Measurements from ENCODE around the gene SERPINB8.

SERPINB8 gene

DNA sequence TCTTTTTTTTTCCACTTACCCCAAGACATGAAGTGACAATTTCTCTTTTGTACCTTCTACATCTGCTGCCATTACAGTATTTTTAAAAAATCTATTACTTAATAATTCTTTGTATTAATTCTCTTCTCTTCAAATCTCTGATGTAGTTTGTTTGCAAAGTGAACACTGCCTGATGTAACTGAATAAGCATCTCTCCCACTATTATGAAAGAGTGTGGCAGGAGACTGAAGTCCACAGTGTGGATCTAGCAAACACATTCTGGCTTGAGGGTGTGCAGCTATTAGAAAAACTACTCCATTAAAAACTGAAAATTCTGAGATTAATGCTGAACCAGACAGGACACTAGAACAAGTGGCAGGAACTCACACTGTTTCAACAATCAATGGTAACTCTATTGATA is 5.0 kb upstream of the SERPINB8 start:
- no peak for DNase-seq (ENCODE audit: low read depth in 2 of 2, low spot score in 1 of 2)

- no peak for DNase-seq (ENCODE audit: low read depth in 2 of 2, low spot score in 1 of 2)
Observed at GRCh38 chr18:63965716-63966330, 4.1 kb upstream of the SERPINB8 start.

GRCh38 chr18:63970809-63971205 is 926 bp downstream of the SERPINB8 start:
- no peak for DNase-seq (ENCODE audit: low read depth in 2 of 2, low spot score in 1 of 2)

DNA sequence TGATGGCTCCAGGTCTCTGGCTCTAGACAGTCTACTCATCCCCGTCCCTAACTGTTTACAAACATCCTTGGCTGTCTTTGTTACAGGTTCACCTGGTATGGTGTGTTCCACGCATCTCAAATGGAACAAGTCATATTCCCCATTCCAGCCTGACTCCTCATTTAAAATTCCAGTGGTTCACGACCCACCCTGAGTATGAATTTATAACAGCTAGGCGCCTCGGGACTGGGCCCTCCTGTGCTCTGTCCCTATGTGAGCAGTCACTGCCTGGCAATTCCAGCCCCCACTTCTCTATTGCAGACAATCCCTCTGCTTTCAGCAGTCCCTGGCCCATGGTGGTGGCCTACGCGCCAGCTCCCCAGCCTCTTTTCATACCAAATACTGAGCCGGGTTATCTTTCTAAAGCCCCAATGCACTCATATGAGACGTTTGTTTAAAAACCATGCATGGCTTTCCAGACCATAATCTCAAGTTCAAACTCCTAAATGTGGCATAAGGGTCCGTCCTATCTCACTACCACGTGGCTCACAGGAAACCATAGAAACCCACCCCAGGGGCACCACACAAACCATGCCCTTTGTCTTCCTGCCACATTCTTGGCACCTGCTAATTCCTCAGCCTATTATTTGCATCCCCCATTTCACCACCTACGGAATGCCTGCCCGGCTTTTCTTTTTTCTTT is 1.6 kb downstream of the SERPINB8 start:
- DNase-seq (ENCODE audit: low read depth in 2 of 2, low spot score in 1 of 2): no peak

GRCh38 chr18:63972002-63972376 is 2.1 kb downstream of the SERPINB8 start:
- no peak for DNase-seq (ENCODE audit: low read depth in 2 of 2, low spot score in 1 of 2)

- no peak for DNase-seq (ENCODE audit: low read depth in 2 of 2, low spot score in 1 of 2)
Observed at GRCh38 chr18:63974991-63975390, 5.1 kb downstream of the SERPINB8 start.

DNA sequence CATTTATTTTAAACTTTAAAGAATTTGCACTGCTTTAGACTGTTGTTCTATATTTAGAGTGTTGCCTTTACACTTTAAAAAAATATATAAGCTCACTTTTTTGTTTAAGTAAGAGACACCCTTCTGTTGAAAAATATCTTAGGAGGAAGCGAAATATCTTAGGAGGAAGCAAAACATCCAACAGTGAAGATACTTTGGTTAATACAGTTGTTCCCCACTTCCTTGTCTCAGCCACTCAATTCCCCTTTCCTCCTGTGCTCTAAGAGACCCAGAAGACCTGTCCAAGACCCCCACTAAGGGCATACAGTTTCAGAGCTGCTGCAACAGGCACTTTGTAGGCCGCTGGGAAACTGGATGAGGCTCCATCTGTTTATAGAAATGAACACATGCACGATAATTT is 5.7 kb downstream of the SERPINB8 start:
- no peak for DNase-seq (ENCODE audit: low read depth in 2 of 2, low spot score in 1 of 2)

- DNase-seq (ENCODE audit: low read depth in 2 of 2, low spot score in 1 of 2): no peak
Observed at GRCh38 chr18:63977040-63977439, 7.2 kb downstream of the SERPINB8 start.

- no peak for DNase-seq (ENCODE audit: low read depth in 2 of 2, low spot score in 1 of 2)
Observed at GRCh38 chr18:63979409-63979920, 9.6 kb downstream of the SERPINB8 start.

- no peak for DNase-seq (ENCODE audit: low read depth in 2 of 2, low spot score in 1 of 2)
Observed at GRCh38 chr18:63980027-63980426, 10.1 kb downstream of the SERPINB8 start.

DNA sequence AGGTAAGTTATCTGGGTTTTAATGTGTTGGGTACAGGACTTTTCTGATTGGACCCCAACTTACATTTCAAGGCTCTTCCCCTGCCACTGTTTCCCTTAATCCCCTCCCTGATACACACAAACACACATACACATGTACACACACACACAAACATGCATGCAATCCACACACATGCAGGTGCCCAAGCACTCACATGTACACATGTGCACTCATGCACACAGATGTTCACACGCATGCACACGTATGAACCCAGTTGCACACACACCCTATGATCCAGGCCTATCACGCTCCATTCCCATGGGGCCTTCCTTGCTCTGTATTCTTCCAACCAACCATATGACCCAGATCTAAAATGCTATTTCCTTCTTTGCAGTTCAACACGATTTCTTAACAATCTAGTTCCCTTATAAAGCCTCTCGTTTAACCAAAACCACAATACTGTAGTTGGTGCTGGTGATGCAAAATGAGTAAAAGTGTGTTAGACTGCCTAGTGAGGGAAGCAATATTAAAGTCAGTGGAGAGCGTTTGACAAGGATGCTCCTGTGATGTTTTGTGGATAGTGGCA is 11.1 kb downstream of the SERPINB8 start:
- no peak for DNase-seq (ENCODE audit: low read depth in 2 of 2, low spot score in 1 of 2)

DNA sequence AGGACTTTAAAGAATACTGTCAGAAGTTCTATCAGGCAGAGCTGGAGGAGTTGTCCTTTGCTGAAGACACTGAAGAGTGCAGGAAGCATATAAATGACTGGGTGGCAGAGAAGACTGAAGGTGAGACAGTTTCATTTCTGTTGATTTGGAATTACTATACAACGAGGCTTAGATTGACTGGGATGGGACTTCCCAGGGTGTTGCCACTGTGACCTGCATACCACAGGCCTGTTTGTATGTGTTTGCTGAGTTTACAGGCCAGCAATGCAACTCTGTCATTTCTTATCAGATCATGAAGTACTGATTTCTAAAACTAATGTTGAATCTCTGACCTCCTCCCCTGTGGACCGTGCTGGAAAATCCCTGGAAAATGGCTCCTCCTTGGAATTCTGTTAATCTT is 11.8 kb downstream of the SERPINB8 start:
- no peak for DNase-seq (ENCODE audit: low read depth in 2 of 2, low spot score in 1 of 2)

DNA sequence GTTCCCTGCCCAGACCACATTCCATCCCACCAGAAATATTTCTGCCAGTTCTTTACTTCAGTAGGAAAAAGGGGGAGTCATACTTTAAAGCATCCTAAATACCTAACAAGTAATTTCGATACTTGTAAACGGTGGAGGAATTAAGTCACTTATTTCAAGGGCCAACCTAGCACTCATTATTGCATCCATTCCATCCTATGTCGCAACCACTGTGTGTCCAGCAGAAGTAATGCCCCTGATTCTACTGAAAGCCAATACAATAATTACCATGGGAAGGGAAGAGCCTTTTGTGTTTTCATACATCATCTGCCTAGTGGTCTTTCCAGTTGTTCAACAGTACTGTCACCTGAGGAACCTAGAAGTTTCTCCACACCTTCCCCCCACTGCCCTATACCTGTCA is 12.5 kb downstream of the SERPINB8 start:
- DNase-seq (ENCODE audit: low read depth in 2 of 2, low spot score in 1 of 2): no peak

- DNase-seq (ENCODE audit: low read depth in 2 of 2, low spot score in 1 of 2): no peak
Observed at GRCh38 chr18:63986885-63987284, 17.0 kb downstream of the SERPINB8 start.

DNA sequence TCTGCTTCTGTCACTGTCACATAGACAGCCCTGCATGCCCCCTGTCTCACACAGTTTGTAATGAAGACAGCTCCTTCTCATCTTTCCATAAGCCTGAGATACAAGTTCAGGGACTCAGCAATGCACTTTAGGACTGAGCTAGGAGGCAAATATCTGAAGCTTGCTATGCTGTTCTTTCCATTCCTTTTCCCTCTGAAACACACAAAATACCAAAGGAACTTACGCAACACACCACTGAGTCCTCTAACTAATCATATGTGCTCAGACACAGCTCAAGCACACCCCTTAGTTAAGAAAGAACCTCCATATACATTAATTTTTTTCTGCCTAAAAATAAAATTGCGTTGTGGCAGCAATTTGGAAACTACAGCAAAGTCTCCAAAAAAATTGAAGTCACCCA is 17.9 kb downstream of the SERPINB8 start:
- DNase-seq (ENCODE audit: low read depth in 2 of 2, low spot score in 1 of 2): no peak

DNA sequence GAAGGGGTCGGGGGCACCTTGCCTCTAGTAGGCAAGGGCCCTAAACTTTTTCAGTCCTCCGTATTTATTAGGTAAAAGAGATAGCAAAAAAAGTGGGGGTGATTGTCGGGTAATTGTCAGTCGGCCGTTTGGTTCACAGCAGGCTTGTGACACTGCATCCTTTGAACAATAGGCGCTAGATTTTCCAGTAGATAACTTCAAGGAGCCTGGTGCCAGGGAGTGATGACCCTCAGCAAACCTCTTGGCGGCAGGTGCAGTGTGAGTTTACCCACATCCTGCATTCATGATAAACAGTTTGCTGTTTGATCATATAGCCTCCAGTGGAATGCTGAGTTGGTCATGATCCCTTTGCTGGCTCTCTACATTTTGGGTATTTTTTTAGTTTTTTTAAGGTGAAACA is 22.9 kb downstream of the SERPINB8 start:
- no peak for DNase-seq (ENCODE audit: low read depth in 2 of 2, low spot score in 1 of 2)

DNA sequence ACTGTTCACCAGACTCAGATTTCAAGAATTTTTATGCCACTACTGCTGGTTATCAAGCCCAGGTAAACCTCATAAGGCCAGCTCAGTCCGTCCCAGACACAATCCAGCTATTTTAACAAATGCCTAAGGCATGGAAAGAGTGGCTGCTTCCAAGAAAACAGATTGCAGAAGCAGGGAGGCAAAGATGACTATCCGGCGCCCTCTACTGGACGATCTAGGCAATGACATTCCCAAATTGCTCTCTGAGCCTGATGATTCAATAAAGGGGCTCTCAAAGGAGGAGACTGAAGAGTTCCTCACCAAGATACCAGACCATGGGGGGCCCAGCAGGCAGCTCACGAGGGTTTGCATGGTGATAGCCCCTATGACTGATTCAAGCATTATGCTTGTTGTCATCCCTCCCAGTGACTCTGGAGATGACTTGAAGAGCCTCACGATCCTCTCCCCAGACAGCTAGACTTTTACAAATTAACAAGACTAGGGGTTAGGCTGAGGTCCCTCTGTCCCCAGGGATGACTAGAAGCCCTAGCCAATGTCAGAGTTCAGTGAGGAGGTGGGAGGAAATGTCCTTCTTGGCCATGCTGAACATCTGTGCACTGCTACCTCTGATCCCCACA is 25.0 kb downstream of the SERPINB8 start:
- no peak for DNase-seq (ENCODE audit: low read depth in 2 of 2, low spot score in 1 of 2)

- no peak for DNase-seq (ENCODE audit: low read depth in 2 of 2, low spot score in 1 of 2)
Observed at GRCh38 chr18:63997041-63997440, 27.2 kb downstream of the SERPINB8 start.

GRCh38 chr18:63997606-63998005 is 27.7 kb downstream of the SERPINB8 start:
- no peak for DNase-seq (ENCODE audit: low read depth in 2 of 2, low spot score in 1 of 2)

- no peak for DNase-seq (ENCODE audit: low read depth in 2 of 2, low spot score in 1 of 2)
Observed at GRCh38 chr18:63999871-64000270, 30.0 kb downstream of the SERPINB8 start.

DNA sequence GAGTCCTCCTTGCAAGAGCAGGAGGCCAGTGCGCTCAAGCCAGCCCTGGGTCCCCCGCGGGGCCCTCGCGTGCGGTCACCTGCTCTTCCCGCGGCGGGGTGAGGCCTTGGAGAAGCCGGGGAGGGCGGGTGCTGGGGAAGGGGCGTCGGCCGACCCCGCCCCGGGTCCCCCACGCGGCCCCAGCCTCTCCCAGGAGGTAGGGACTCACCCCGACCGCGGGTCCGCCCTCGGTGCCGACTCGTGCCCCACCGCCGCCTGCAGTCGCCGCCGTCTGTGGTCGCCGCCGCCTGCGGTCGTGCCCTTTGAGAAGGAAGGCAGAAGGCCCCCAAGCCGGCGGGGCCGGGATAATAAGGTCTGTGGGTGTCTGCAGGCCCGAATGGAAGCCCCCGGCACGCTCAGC is 32.7 kb downstream of the SERPINB8 start:
- DNase-seq (ENCODE audit: low read depth in 2 of 2, low spot score in 1 of 2): no peak

DNA sequence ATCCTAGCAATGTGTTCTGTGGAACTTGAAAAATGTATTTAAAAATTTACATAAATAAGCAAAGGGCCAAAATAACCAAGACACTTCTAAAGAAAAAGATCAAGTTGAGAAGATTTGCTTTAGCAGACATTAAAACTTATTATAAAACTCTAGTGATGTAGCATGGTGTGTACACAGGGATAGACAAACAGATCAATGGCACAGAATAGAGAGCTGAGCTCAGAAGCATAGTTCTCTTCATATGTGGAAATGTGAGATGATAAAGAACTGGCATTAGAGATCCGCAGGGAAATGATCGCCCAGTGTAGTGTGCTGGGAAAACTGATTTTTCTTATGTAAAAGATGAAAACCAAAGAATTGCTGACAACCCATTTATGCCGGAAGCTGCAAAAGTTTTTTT is 39.4 kb downstream of the SERPINB8 start:
- no peak for DNase-seq (ENCODE audit: low read depth in 2 of 2, low spot score in 1 of 2)

Data from stimulated activated CD8-positive, alpha-beta memory T cell treated with anti-CD3 and anti-CD28 coated beads, Interleukin-4, amount 100 ng/mL, for 1 hour (primary cell).